Endothelial cell of umbilical vein (primary cell): ENCODE data around the gene TEX19. TPM values are rescaled to one million over a fixed set of nuclear protein-coding genes. Genes with fewer than 3 reads are reported as not detected.

Source experiments
- Bru-seq: library from RNA; stranded (reverse); fragments of 400-500 nt; gene quantifications from one replicate; lab custom pipeline; 2021; lab: Mats Ljungman, UMichigan
- BruChase-seq, 2 experiments: library from RNA; stranded (reverse); fragments of 400-500 nt; gene quantifications; one replicate each; lab custom pipeline; 2021; lab: Mats Ljungman, UMichigan
- BruUV-seq: library from RNA; stranded (reverse); fragments of 400-500 nt; replicated peaks from 2 replicates; lab custom pipeline; 2021; lab: Mats Ljungman, UMichigan
- CTCF ChIA-PET: fragments of 300-600, 350-600 bp; sonication (Branson Sonifier 250); formaldehyde crosslinking; loops from one replicate; lab custom pipeline; 2021; ENCODE audit warnings: antibody characterized with exemption, inconsistent platforms; lab: Charles Lee
- POLR2A ChIA-PET: fragments of 300-600, 350-600 bp; sonication (Branson Sonifier 250); formaldehyde crosslinking; loops from one replicate; lab custom pipeline; 2021; ENCODE audit warnings: antibody characterized with exemption, inconsistent platforms; lab: Charles Lee
- DNase-seq: peaks from one replicate; pipeline ENCODE4 v3.0.0-alpha.2; 2011; ENCODE audit warnings: low read depth, low spot score
- FAIRE-seq: peaks from 2 replicates; lab custom pipeline; 2011; peaks lifted over from hg19 to GRCh38; lab: Jason Lieb, UNC
- H2AFZ ChIP-seq: 2 replicates; pipeline ENCODE4 v1.6.0; 2012; ENCODE audit warnings: low read depth, low read length, control low read depth, inconsistent platforms
- H3K27ac ChIP-seq: 2 replicates; pipeline ENCODE4 v1.5.1; 2011; ENCODE audit warnings: low read depth, mild to moderate bottlenecking, control low read depth, low read length, moderate library complexity; ENCODE audit not compliant: insufficient read depth
- H3K27me3 ChIP-seq, 2 experiments: 2 replicates each; pipeline versions ENCODE4 v1.6.0 to v1.6.1; 2011; ENCODE audit warnings: low read length in 2 of 2, mixed read lengths in 1 of 2; ENCODE audit not compliant: control insufficient read depth in 2 of 2, insufficient read depth in 2 of 2
- H3K36me3 ChIP-seq, 2 experiments: 2 replicates in 1 of 2; 3 replicates in 1 of 2; pipeline ENCODE4 v1.5.1; 2011; ENCODE audit warnings: low read length in 2 of 2, mild to moderate bottlenecking in 1 of 2, moderate library complexity in 1 of 2; ENCODE audit not compliant: control insufficient read depth in 2 of 2, insufficient read depth in 2 of 2; ENCODE audit errors: extremely low read depth in 1 of 2
- H3K4me1 ChIP-seq: 3 replicates; pipeline ENCODE4 v1.5.1; 2011; ENCODE audit warnings: mild to moderate bottlenecking, low read length; ENCODE audit not compliant: control insufficient read depth, insufficient read depth; ENCODE audit errors: extremely low read depth
- H3K4me2 ChIP-seq: 2 replicates; pipeline ENCODE4 v1.6.1; 2011; ENCODE audit warnings: low read length, control low read depth, mixed read lengths; ENCODE audit not compliant: insufficient read depth
- H3K4me3 ChIP-seq, 3 experiments: fragments of 200-600 bp in 1 of 3; sonication (generic), shearing (Covaris generic) in 1 of 3; replicated peaks in 1 of 3; 2 replicates each; pipeline ENCODE4 v1.5.1; 2011 to 2016; ENCODE audit warnings: control low read depth in 3 of 3, low read length in 3 of 3, mild to moderate bottlenecking in 2 of 3, inconsistent platforms in 1 of 3, low read depth in 1 of 3, moderate library complexity in 1 of 3; ENCODE audit not compliant: insufficient read depth in 1 of 3
- H3K79me2 ChIP-seq: 2 replicates; pipeline ENCODE4 v1.6.0; 2012; ENCODE audit warnings: low read length, inconsistent platforms; ENCODE audit not compliant: control insufficient read depth, insufficient read depth
- H3K9ac ChIP-seq: replicated peaks from 2 replicates; pipeline ENCODE3; 2011; ENCODE audit warnings: low read length, control low read depth; ENCODE audit not compliant: insufficient read depth; ENCODE audit errors: extremely low read depth
- H3K9me1 ChIP-seq: replicated peaks from 3 replicates; pipeline ENCODE4 v1.6.0; 2011; ENCODE audit warnings: mild to moderate bottlenecking, low read length; ENCODE audit not compliant: control insufficient read depth, insufficient read depth; ENCODE audit errors: extremely low read depth
- H3K9me3 ChIP-seq: replicated peaks from 2 replicates; pipeline ENCODE4 v1.5.1; 2012; ENCODE audit warnings: low read length, inconsistent platforms; ENCODE audit not compliant: control insufficient read depth, insufficient read depth
- H4K20me1 ChIP-seq: replicated peaks from 2 replicates; pipeline ENCODE3; 2011; ENCODE audit warnings: mild to moderate bottlenecking, low read length; ENCODE audit not compliant: control insufficient read depth, insufficient read depth; ENCODE audit errors: extremely low read depth
- EZH2 ChIP-seq: IDR thresholded peaks from 2 replicates; pipeline ENCODE4 v1.6.1; 2012; ENCODE audit warnings: borderline replicate concordance, low read depth, mild to moderate bottlenecking, moderate library complexity, low read length, inconsistent platforms; ENCODE audit not compliant: severe bottlenecking
- FOS ChIP-seq: IDR thresholded peaks from 2 replicates; pipeline ENCODE4 v1.6.1; 2011; ENCODE audit warnings: mild to moderate bottlenecking, low read length, moderate library complexity, borderline replicate concordance; ENCODE audit not compliant: insufficient read depth
- GATA2 ChIP-seq: IDR thresholded peaks from 2 replicates; pipeline ENCODE4 v1.7.0; 2011; ENCODE audit warnings: low read depth, mild to moderate bottlenecking, moderate library complexity, mixed read lengths, low read length; ENCODE audit not compliant: insufficient read length, insufficient read depth
- JUN ChIP-seq: IDR thresholded peaks from 2 replicates; pipeline ENCODE4 v1.6.1; 2011; ENCODE audit warnings: borderline replicate concordance, low read depth; ENCODE audit not compliant: insufficient read length, insufficient read depth
- MYC ChIP-seq: IDR thresholded peaks from one replicate; pipeline ENCODE4 v1.6.1; 2011; ENCODE audit warnings: mild to moderate bottlenecking, low read depth, low read length
- POLR2A ChIP-seq: IDR thresholded peaks from 2 replicates; pipeline ENCODE4 v1.6.1; 2012; ENCODE audit warnings: low read depth, mild to moderate bottlenecking, control low read depth, low read length
- POLR2AphosphoS5 ChIP-seq: IDR thresholded peaks from 2 replicates; pipeline ENCODE4 v1.6.1; 2012; ENCODE audit warnings: low read depth, mild to moderate bottlenecking, control low read depth, low read length, moderate library complexity; ENCODE audit not compliant: insufficient read depth
- dilution Hi-C: fragments of 300-500 bp; cut with MboI; formaldehyde crosslinking; loops from one replicate; pipeline ENCODE4 v1.15.0; 2019; ENCODE audit warnings: low sequenced_read_pairs; ENCODE audit not compliant: extremely low pct_ligation_motif_present
- intact Hi-C: fragments of 100-400 bp; cut with micrococcal nuclease; formaldehyde crosslinking; loops from one replicate; pipeline ENCODE4 v1.10.0; 2022
- long read RNA-seq: library from polyadenylated mRNA; stranded (forward); transcript quantifications from one replicate; pipeline ENCODE4 v2.0.0, GENCODE V29; 2021
- polyA minus RNA-seq, 3 experiments: library from RNA; depleted of rRNA, polyadenylated mRNA; stranded (reverse); fragments of >200 nt; gene quantifications; 1 replicate in 1 of 3; 2 replicates in 2 of 3; pipeline ENCODE4 v1.2.3, GENCODE V29; 2011
- polyA plus RNA-seq, 4 experiments: library from polyadenylated mRNA; depleted of rRNA in 3 of 4; stranded (reverse) in 3 of 4; unstranded in 1 of 4; fragments of >200 nt; gene quantifications; 2 replicates each; pipeline versions ENCODE4 v1.2.1 to v1.2.3, GENCODE V29; 2011 to 2012; ENCODE audit warnings: missing spikeins in 1 of 4
- total RNA-seq: library from RNA; stranded (reverse); gene quantifications from 2 replicates; pipeline ENCODE4 v1.2.3, GENCODE V29; 2021
- TF ChIP-seq, protein P1 (sequence below): IDR thresholded peaks from 2 replicates; pipeline ENCODE4 v1.6.1; 2011; ENCODE audit not compliant: insufficient read depth, insufficient read length
- TF ChIP-seq, protein P2 (sequence below), 2 donors: IDR thresholded peaks; 1 replicate in 1 of 2; 2 replicates in 1 of 2; pipeline ENCODE4 v1.5.1; 2011; ENCODE audit warnings: low read length in 2 of 2, mild to moderate bottlenecking in 2 of 2, moderate library complexity in 2 of 2, control low read depth in 1 of 2, inconsistent platforms in 1 of 2, low read depth in 1 of 2; ENCODE audit not compliant: insufficient read depth in 1 of 2; ENCODE audit errors: extremely low read depth in 1 of 2

Gene TEX19, protein sequence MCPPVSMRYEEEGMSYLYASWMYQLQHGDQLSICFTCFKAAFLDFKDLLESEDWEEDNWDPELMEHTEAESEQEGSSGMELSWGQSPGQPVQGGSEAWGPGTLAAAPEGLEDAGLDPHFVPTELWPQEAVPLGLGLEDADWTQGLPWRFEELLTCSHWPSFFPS
- not detected in 2 replicates for total RNA-seq
- polyA plus RNA-seq = 0.05 and 0.06 TPM in 2 replicates
- 0.05 and 0.10 TPM in 2 replicates for polyA plus RNA-seq (2011; cell fraction: cytosol; rRNA removed)
- polyA plus RNA-seq (2011; cell fraction: nucleus; rRNA removed) = not detected in 2 replicates
- polyA plus RNA-seq (2012) = not detected in 2 replicates
- polyA minus RNA-seq = 0.15 TPM in 1 of 2 replicates, not detected in the other
- polyA minus RNA-seq (2011; cell fraction: cytosol; rRNA and poly(A)+ RNA removed) = 0.82 TPM
- not detected in 2 replicates for polyA minus RNA-seq (2011; cell fraction: nucleus; rRNA and poly(A)+ RNA removed)
- Bru-seq, nascent RNA = not detected
- not detected for BruChase-seq, experiment 1, labeled RNA remaining after a 6-hour chase
- BruChase-seq, experiment 2, labeled RNA remaining after a 2-hour chase = not detected
- long read RNA-seq = 0 reads

DNA sequence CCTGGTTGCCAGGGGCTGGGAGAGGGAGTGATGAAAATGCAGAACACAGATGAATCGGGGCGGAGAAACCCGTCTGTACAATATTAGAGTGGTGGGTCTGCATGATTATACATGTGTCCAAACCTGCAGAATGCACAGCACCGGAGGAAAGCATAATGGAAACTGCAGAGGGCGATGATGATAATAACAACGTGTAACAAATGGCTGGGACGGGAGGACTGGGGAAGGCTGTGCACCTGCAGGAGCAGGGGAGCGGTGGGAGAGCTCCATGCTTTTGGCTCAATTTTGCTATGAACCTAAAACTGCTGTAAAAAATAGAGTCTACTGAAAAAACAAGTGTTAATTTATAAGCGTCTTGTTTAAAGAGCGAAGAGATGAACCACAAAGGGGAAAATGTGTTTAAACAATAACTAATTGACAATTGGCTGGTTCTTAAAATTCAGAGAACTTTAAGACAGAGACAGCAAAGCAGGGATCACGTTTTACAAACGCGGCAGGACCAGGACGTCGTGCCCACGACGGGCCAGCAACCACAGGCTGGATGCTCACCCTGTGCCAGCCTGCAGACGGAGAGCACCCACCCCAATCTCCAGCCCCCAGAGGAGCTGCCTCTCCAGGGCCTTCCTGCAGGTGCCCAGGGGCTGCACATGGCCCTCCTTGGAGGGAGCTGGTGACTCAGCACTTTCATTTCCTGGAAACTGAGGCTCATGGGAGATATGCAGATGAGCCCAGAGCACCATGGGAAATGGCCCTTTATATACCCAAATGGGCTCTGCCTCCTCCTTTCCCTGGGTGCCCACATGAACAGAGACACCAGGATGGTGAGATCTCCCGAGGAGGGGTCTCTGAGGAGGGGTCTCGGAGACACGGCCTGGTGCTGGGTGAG, at the start of gene TEX19:
TSS of gene TEX19 (plus strand) at position 783 of the 886 bp plus-strand sequence. CDS start 2,904 bp downstream, outside the sequence.
- dilution Hi-C loops = no loop called here
- TF ChIP-seq POLR2AphosphoS5 (no peak), POLR2A (no peak), JUN (no peak), MYC (no peak), FOS (no peak), GATA2 (no peak), EZH2 (no peak)
- TF ChIP-seq, protein P1, sequence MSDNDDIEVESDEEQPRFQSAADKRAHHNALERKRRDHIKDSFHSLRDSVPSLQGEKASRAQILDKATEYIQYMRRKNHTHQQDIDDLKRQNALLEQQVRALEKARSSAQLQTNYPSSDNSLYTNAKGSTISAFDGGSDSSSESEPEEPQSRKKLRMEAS = no peak
- TF ChIP-seq, protein P2, sequence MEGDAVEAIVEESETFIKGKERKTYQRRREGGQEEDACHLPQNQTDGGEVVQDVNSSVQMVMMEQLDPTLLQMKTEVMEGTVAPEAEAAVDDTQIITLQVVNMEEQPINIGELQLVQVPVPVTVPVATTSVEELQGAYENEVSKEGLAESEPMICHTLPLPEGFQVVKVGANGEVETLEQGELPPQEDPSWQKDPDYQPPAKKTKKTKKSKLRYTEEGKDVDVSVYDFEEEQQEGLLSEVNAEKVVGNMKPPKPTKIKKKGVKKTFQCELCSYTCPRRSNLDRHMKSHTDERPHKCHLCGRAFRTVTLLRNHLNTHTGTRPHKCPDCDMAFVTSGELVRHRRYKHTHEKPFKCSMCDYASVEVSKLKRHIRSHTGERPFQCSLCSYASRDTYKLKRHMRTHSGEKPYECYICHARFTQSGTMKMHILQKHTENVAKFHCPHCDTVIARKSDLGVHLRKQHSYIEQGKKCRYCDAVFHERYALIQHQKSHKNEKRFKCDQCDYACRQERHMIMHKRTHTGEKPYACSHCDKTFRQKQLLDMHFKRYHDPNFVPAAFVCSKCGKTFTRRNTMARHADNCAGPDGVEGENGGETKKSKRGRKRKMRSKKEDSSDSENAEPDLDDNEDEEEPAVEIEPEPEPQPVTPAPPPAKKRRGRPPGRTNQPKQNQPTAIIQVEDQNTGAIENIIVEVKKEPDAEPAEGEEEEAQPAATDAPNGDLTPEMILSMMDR (IDR thresholded peaks at IDR 0.05; ENCODE audit: extremely low read depth in 1 of 2, insufficient read depth in 1 of 2, low read depth in 1 of 2, low read length in 2 of 2) = no peak
- intact Hi-C loops = no loop called here
- DNase-seq = no peak
- Histone ChIP-seq H3K4me1 (peaks cover 2% of the 10 kb centered on the region), H3K27ac (no peak within 1 kb of the TSS), H3K27me3 (no peaks in the 10 kb centered on the region), H3K4me3 (no peak within 1 kb of the TSS), H3K4me2 (no peak within 1 kb of the TSS), H3K79me2 (no peaks in the 10 kb centered on the region), H2AFZ (peak within 1 kb of the TSS; percentile 35), H3K9me3 (no peaks in the 10 kb centered on the region), H3K9ac (no peak within 1 kb of the TSS), H3K36me3 (no peaks in the 10 kb centered on the region), H3K9me1 (no peaks in the 10 kb centered on the region), H4K20me1 (no peaks in the 10 kb centered on the region)
- BruUV-seq = no TSS peak
- ChIA-PET CTCF (no interaction called here), POLR2A (no interaction called here)
- FAIRE-seq = no peak
